HG02870 (cell line): Measurements from ENCODE around the gene DFFA.
"Not testable (repeated sequence)": the region's sequence is repeated elsewhere in the genome, so short reads cannot be mapped to it uniquely, and the experiment has no call there.

ENCODE experiments used
- ATAC-seq: cut with Tn5 transposase; IDR thresholded peaks from one replicate; pipeline ENCODE4 v1.9.1; 2021; ENCODE audit warnings: mild to moderate bottlenecking, moderate library complexity; ENCODE audit not compliant: unreplicated experiment

The DFFA gene

DNA sequence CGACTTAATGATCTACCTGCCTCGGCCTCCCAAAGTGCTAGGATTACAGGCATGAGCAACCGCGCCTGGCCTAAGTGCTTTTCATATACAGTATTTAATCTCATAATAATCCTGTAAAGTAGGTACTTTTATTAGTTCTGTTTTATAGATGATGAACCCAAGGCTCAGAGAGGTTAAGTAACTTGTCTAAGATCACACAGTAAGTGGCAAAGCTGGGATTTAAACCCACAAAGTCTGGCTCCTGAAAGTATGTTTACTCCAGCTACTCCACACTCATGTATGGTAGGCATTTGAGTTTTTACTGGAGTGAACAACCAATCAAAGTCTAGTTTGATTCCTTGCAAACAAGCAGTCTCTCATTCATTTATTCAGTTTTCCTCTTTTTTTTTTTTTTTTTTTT is 2.3 kb downstream of the DFFA start:
- ATAC-seq: no peak

DNA sequence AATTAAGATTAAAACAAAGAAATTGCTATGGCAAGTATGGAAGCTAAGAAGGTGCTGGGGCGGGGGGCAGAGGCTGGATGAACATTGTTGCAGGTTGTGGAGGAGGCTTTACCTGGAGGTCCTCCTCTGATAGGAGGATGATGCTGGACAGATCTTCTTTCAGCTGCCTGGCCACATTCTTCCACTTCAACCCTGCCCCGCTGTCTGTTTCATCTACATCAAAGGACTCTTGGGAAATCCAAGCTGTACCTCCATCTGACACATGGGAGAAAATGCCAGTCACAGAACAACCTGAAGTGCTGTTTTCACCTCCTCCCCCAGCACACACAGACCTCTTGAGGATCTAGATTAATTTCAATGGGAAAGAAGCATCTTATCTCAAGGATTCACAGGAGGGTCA is 5.3 kb downstream of the DFFA start:
- ATAC-seq: no peak

DNA sequence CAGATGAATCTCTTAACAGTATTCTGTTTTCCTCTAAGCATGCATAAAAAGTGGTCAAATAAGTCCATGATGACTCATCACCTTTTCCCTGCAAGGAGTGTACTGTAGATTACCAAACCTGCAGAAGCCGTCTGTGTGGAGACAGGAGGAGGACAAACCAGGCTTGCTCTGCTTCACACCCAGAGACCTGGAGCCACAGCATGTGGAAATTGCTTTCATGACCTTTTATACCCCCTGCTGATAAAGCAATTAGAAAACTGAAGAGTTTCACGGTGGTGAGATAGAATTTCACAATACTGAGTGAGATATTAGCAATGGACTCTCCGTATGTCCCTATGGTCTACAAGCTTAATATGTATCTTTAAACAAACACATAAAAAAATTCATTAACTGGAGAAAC is 13.1 kb downstream of the DFFA start:
- ATAC-seq: no peak

DNA sequence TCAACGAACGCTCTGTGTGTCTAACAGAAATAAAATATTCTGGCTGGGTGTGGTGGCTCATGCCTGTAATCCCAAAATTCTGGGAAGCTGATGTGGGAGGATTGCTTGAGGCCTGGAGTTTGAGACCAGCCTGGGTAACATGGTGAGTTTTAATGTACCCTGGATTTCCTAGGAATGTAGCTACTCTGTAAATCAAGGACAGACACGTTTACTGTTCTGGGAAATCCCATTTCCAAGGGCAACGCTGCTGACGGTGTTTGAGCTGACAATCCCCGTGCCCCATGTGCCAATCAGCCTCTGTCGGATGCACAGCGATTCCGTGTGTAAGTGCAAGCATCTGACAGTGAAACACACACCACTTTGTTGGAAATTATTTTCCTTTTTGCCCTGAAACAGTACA is 14.5 kb downstream of the DFFA start:
- ATAC-seq: no peak

DNA sequence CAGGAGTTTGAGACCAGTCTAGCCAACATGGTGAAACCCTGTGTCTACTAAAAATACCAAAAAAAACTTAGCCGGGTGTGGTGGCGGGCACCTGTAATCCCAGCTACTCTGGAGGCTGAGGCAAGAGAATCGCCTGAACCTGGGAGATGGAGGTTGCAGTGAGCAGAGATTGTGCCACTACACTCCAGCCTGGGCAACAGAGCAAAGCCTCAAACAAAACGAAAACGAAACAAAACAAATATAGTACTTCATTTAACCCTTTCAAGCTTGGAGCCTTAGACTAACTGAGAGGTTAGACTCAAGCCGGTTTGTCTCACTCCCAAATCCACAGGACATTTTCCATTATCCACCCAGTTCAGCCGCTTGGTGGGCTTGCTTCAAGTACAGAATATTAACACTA is 14.9 kb downstream of the DFFA start:
- not testable (repeated sequence) for ATAC-seq

DNA sequence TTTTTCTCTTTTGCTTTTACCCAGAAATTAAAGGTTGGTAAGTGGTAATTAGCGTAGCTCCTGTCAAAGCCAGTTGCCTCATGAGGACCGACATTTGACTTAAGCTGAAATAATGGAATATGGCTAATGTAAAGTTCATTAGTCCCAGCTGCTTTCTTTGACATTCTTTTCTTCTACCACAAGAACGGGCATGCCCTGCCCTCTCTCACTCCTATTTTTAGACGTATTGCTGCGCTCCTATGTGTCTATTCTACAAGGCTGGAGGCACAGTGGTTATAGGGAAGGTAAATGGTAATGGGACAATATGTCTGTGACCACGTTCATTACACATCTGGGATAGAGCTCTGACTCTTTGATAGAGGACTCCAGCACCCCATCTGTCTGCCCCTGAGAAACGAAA is 15.7 kb downstream of the DFFA start:
- ATAC-seq: no peak

DNA sequence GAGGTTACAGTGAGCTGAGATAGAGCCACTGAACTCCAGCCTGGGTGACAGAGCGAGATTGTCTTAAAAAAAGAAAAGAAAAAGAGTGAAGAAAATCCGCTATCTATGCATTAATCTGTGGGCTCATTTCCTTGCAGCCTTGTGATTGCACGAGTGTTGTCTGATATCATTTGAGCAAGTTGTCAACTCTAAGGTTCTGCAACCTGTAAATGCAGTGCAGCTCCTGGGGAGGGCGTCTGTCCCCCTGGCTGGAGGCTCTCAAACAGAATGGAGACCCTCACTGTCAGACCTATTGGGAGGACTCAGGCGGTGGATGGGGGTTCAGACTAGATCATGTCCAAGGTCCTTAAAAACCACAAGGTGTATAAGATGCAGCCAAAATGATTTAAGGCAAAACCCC is 16.3 kb downstream of the DFFA start:
- ATAC-seq: no peak

DNA sequence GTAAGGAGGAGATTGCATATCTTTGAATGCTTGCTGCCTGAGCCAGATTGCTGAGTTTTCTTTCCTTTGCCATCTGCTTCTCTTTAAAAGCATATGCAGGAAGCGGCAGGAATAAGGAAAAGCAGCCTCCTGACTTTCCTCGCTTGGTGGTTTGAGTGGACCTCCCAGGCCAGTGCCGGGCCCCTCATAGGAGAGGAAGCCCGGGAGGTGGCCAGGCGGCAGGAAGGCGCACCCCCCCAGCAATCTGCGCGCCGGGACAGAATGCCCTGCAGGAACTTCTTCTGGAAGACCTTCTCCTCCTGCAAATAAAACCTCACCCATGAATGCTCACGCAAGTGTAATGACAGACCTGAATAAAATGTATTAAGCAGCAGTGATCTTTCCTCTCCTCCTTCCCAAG is 21.0 kb downstream of the DFFA start:
- ATAC-seq: no peak

DNA sequence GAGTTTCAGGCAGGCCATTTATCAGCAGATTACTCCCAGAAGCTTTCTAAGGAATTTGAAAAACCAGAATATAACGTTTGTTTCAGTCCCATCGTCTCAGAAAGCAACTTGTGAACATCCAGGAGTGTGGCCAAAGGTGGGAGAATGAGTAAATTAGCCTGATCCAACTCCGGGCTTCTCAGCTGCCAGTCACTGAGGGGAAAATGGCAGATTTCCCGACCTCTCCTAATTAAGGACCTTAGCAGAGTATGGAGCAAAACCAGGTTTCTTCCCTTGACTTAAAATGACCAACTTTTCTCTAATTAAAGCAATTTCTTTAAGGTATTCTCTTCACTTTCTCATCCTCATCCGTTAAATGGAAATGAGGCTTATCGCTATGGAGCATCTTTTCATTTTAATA is 21.5 kb downstream of the DFFA start:
- ATAC-seq: no peak

DNA sequence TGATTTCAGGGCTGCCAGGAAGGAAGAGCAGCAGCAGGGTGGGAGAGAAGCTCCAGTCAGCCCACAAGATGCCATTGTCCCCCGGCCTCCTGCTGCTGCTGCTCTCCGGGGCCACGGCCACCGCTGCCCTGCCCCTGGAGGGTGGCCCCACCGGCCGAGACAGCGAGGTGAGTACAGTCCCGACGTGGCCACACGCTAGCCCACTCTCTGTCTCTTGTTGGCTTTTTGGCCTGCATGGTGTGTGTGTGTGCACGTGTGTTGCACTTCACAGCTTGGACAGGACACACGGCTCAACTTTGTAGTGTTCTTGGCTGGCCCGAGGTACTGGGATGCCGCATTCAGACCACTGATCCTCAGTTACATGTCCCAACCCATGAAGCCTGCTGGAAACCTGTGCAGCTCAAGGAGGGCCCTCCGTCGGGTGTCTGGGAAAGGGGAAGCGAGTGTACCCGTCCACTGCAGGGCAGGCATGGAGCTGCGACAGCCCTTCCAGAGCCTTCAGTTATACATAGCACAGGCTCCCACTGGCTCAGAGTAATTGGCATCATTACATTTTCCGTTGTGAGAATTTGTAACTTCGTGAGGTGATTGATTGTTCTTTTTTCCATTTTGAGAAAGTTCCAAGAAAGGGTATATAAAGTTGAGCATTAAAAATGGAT is 22.0 kb downstream of the DFFA start:
- no peak for ATAC-seq

DNA sequence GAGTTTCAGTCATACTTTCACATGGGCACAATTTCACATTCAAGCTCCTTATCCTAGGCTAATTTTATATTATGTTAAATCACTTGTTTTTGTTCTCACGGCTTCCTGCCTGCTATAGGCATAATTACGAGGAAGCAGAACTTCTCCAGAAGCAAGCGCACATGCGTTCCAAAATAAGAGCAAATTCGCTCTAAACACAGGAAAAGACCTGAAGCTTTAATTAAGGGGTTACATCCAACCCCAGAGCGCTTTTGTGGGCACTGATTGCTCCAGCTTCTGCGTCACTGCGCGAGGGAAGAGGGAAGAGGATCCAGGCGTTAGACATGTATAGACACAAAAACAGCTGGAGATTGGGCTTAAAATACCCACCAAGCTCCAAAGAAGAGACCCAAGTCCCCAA is 22.6 kb downstream of the DFFA start, which contains the start of gene CORT:
CORT (plus strand) TSS at position 281 of the 400 bp plus-strand sequence. CDS start 193 bp downstream, outside the sequence.
- ATAC-seq: no peak

DNA sequence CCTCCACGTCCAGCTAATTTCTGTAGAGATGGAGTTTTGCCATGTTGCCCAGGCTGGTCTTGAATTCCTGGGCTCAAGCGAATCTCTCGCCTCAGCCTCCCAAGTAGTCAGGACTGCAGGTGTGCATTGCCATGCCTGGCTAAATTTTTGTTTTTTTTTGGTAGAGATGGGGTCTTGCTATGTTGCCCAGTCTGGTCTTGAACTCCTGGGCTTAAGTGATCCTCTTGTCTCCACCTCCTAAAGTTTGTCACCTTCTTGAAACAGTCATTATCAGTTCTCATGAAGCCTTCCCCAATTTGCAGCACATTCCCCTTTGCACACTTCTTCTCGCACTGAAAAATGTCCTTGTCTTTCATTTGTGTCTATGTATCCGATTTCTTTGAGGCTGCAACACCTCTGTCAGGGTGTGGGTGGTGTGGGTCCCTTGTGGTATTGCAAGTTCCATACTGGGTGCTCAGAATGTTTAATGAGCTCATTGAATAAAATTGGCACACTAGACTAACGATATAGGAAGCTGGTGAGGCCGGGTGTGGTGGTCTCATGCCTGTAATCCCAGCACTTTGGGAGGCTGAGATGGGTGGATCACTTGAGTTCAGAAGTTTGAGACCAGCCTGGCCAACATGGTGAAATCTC is 25.4 kb downstream of the DFFA start:
- no peak for ATAC-seq

DNA sequence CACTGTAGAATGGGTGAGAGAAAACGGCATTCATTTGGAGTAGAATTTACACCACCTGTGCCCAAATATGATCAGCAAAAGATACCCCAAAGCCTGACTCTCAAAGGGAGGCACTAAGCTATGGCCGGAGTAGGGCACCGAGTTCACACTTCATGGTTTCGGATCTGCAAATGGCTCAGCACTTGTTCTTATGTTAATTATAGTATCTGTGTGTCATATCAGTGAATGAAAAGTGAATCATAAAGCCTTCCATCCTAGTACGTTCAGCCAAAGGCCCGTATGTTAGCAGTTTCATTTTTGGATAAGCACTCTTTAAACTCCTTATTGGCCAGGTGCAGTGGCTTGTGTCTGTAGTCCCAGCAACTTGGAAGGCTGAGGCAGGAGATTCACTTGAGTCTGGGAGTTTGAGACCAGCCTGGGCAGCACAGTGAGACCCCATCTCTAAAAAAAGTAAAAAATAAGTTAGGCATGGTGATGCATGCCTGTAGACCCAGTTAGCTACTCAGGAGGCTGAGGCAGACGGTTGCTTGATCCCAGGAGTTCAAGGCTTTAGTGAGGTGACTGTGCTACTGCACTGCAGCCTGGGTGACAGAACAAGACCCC is 27.4 kb downstream of the DFFA start:
- ATAC-seq: no peak

DNA sequence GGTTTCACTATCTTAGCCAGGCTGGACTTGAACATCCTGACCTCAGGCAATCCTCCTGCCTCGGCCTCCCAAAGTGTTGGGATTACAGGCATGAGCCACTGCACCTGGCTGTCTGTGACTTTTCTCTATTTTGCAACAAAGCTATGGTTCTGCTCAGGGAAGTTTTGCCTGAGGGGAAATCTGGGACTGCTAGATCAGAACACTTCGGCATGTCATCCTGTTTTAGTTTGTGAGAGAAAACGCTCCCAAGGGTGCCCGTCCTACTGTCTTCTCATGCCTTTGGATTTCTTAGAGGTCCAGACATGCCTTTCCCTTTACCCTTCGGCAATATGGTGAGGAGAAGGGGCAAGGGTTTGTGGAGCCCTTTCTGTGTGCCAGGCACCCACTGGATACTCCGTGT is 28.1 kb downstream of the DFFA start:
- no peak for ATAC-seq

DNA sequence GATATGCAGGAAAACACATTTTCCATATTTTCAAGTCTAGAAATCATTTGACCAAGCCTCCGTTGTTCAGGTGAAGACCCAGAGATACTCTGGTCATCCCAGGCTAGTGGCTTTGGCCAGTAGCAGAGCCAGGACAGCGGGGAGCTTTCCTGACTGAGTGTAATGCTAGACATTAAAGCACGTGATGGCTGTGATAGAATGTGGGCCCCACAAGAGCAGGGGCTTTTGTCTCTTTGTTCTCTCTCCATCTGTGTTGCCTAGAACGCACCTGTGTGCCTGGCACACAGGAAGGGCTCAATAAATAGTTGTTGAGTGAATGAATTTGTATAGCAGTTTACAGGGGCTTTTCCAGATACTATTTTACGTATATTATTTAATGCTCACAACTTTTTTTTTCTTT is 31.5 kb downstream of the DFFA start:
- no peak for ATAC-seq

DNA sequence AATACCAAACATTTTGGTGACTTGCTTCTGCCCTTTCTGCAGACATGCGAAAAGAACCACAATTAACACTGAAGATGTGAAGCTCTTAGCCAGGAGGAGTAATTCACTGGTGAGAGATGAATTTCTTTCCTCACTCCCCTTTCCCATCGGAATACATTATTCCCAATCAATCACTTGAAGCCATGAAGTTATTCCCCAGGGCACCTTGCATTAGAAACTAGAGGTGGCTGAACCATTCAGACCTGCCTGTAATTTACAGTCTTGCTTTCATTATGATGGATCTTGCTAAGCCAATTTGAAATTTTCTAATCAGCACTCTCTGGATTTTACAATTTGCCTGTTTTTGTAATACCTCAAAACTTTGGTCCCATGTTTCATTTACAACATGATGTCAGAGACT is 32.0 kb downstream of the DFFA start:
- no peak for ATAC-seq

DNA sequence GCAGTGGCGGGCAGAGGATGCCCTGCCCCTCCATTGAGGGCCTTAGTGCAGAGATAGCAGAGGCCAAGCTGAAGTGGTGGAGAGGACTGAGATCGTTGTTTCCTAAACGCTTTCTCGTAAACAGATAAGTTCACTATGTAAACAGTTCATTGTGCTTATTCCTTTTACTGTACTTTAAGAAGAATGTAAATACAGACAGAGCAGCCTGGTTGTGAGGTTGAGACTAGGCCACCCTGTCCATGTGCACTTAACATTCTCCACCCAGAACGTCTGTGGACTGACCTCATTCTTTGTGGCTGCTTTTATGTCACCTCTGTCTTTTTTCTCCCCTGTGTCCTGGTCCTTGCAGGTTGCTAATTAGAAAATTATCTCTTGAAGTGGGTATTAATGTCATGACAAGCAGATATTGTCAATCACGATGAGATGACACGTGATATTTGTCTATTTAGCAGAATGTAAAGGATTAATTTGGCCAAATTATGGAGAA is 33.6 kb downstream of the DFFA start:
- no peak for ATAC-seq

DNA sequence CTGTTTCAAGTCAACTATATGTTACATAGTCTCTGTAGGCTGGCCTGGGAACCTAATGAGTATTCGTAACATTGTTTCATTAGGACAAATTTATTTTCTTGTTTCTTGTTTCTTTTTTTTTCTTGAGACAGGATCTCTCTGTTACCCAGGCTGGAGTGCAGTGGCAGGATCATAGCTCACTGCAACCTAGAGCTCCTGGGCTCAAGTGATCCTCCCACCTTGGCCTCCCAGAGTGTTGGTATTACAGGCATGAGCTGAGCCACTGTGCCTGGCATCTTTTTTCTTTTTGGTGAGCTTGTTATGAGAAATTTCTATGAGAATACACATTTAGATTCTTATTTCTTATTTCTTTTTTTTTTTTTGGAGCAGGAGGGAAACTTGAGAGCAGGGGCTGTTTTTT is 35.3 kb downstream of the DFFA start:
- no peak for ATAC-seq

DNA sequence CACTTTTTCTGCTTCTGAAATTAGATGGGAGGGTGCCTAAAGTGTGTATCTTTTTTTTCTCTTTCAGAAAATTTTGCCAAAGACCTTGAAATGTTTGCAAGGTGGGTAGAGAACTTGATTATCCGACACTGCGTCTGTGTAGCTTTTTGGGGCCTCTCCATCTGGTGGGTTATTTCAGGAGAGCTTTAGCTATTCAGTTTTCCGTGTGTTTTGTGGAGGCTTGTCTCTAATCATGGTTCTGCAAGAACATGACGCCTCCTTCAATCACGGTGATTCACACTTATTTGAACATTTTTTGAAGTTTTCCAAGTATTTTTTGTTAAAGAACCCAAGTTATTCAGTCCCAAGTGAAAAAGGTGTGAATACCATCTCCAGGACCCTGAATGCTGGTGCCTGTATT is 37.7 kb downstream of the DFFA start:
- ATAC-seq: no peak

DNA sequence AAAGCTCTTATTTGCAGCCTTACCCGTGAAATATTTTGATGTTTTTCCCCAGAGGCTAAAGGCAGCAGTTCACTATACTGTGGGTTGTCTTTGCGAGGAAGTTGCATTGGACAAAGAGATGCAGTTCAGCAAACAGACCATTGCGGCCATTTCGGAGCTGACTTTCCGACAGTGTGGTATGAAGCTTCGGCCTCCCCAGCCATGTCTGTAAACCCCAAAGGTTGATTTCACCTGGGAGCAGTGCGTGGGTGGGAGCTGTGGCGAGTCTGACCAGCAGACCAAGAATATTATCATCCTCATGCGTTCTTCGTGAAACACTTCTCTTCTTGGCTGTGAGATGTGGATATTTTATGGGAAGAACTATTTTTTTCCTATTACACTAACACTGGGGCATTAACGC is 38.5 kb downstream of the DFFA start:
- ATAC-seq: no peak

DNA sequence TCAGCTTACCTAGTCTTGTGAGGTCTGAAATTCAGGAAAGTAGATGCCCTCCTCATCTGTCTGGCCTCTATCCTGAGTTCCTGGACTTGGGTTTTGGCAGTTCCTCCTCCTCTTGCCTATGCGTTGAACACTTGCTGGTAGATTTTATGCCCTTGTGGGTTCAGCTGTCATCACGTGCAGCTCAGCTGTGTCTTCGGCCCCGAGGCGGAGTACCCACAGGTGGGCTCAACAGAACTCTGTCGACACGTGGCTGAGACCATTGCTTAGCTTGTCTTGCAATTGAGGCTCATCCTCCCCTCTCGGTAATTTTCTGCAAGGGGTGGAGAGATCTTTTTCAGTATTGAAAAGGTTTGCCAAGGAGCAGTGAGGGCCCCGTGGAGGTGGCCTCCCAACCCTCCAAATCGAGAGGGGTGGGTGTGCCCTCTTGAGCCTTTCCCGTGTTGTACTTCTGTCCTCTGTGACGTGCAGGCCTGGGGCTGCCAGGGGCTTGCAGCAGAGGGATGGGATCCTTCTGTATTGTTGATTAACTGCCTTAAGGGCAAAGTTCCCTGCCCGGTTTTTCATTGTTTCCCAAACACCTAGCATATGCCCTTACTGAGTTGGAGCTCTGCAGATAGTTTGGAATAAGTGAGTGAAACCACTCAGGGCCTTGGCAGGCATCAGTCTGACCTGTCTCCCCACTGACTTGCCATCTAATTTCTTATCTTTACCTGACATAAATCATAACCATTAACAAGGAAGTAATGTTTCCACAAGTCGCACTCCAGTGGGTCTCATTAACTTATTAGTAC is 39.2 kb downstream of the DFFA start:
- ATAC-seq: no peak
